ENCODE measurements around the gene TMEM229B. TPM values are rescaled to one million over a fixed set of nuclear protein-coding genes. Genes with fewer than 3 reads are reported as not detected.

Gene TMEM229B
- total and polyA plus RNA-seq, 2 of the 4 experiments (the other 2 are of a cell fraction), result under 0.01 TPM; not detected in 1

GRCh38 chr14:67490196-67490595 lies 1.7 kb upstream of the TMEM229B start:
- Histone ChIP-seq H2BK15ac (ENCODE audit: low read depth, low read length) (no peak overlapping the region), H2AK9ac (replicated peaks; ENCODE audit: low read depth, low read length, poor library complexity) (no peak overlapping the region), H4K20me1 (ENCODE audit: insufficient read depth, low read length) (no peaks in the 10 kb centered on the region), H4K91ac (ENCODE audit: insufficient read depth, low read depth, low read length) (no peak overlapping the region), H3K9me3 (ENCODE audit: control insufficient read depth, insufficient read depth, low read length) (peaks cover 9% of the 10 kb centered on the region), H3K9me1 (ENCODE audit: insufficient read depth, low read length) (no peaks in the 10 kb centered on the region), H2AK5ac (ENCODE audit: low read depth, low read length) (no peak overlapping the region), H3K14ac (replicated peaks; ENCODE audit: low read depth, low read length) (no peak overlapping the region), H4K8ac (ENCODE audit: low read depth in 2 of 2, low read length in 2 of 2) (no peak overlapping the region), H3K56ac (ENCODE audit: extremely low read depth, insufficient read depth, low read length) (no peak overlapping the region), H3K27ac (ENCODE audit: insufficient read depth, low read length) (no peak overlapping the region), H2BK120ac (ENCODE audit: low read depth, low read length) (no peak overlapping the region), H3K4me2 (ENCODE audit: low read depth, low read length) (no peak overlapping the region), H3K4ac (ENCODE audit: low read depth, low read length) (no peak overlapping the region), H4K5ac (ENCODE audit: low read depth, low read length) (no peak overlapping the region), H3K23ac (ENCODE audit: low read depth, low read length) (no peak overlapping the region), H3K36me3 (ENCODE audit: control insufficient read depth, insufficient read depth, low read length) (no peaks in the 10 kb centered on the region), H3K18ac (ENCODE audit: low read depth, low read length) (no peak overlapping the region), H3K4me1 (ENCODE audit: control insufficient read depth, insufficient read depth, low read length) (no peaks in the 10 kb centered on the region), H2BK5ac (ENCODE audit: low read depth, low read length, poor library complexity, severe bottlenecking) (no peak overlapping the region), H2AFZ (replicated peaks; ENCODE audit: low read length, poor library complexity) (no peak overlapping the region), H3K9ac (ENCODE audit: low read depth, low read length) (no peak overlapping the region), H3K79me1 (ENCODE audit: low read depth in 1 of 2, low read length in 2 of 2) (no peaks in the 10 kb centered on the region), H3K27me3 (ENCODE audit: control insufficient read depth, insufficient read depth, low read length) (peaks cover 22% of the 10 kb centered on the region; the same call in 1 of the 2 replicates), H3K4me3 (ENCODE audit: insufficient read depth, low read depth, low read length) (no peak overlapping the region), H2BK20ac (ENCODE audit: low read depth, low read length) (no peak overlapping the region)
- TF ChIP-seq MAFK (IDR thresholded peaks at IDR 0.05; ENCODE audit: low read depth, low read length) (no peak), RCOR1 (IDR thresholded peaks at IDR 0.05; ENCODE audit: insufficient replicate concordance, low read length) (no peak), MXI1 (IDR thresholded peaks at IDR 0.05; ENCODE audit: borderline replicate concordance, low read depth, low read length) (no peak), USF2 (IDR thresholded peaks at IDR 0.05; ENCODE audit: low read depth, low read length) (no peak), SMC3 (IDR thresholded peaks at IDR 0.05; ENCODE audit: low read depth, low read length) (no peak), BHLHE40 (IDR thresholded peaks at IDR 0.05; ENCODE audit: low read depth, low read length) (no peak), POLR2A (IDR thresholded peaks at IDR 0.05; ENCODE audit: low read depth, low read length) (no peak), NFE2L2 (IDR thresholded peaks at IDR 0.05; ENCODE audit: low read depth, low read length) (no peak), MAZ (IDR thresholded peaks at IDR 0.05; ENCODE audit: borderline replicate concordance, low read depth, low read length) (no peak), CEBPB (IDR thresholded peaks at IDR 0.05; ENCODE audit: low read depth, low read length) (no peak), CHD1 (IDR thresholded peaks at IDR 0.05; ENCODE audit: low read depth, low read length) (no peak), FOS (IDR thresholded peaks at IDR 0.05; ENCODE audit: low read depth, low read length) (no peak)
- TF ChIP-seq, protein P1, sequence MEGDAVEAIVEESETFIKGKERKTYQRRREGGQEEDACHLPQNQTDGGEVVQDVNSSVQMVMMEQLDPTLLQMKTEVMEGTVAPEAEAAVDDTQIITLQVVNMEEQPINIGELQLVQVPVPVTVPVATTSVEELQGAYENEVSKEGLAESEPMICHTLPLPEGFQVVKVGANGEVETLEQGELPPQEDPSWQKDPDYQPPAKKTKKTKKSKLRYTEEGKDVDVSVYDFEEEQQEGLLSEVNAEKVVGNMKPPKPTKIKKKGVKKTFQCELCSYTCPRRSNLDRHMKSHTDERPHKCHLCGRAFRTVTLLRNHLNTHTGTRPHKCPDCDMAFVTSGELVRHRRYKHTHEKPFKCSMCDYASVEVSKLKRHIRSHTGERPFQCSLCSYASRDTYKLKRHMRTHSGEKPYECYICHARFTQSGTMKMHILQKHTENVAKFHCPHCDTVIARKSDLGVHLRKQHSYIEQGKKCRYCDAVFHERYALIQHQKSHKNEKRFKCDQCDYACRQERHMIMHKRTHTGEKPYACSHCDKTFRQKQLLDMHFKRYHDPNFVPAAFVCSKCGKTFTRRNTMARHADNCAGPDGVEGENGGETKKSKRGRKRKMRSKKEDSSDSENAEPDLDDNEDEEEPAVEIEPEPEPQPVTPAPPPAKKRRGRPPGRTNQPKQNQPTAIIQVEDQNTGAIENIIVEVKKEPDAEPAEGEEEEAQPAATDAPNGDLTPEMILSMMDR (conservative IDR thresholded peaks at IDR 0.05; ENCODE audit: low read depth, low read length), result no peak
- DNase-seq, result no peak
- ATAC-seq (ENCODE audit: low read depth), result no peak
- ChIA-PET POLR2A (ENCODE audit: unreplicated experiment) (no interaction called here), CTCF (no interaction called here)
- dilution Hi-C loops (cut with HindIII; ENCODE audit: low sequenced_read_pairs, unreplicated experiment) (no loop called here), intact Hi-C loops (cut with micrococcal nuclease) (no loop called here), in situ Hi-C loops (cut with MboI; ENCODE audit: low sequenced_read_pairs) (no loop called here)
- BruUV-seq (replicated peaks), result no TSS peak
- 79% methylated on average over 3 of the region's 4 CpGs; no CpG with 5 or more reads in 1 of the 2 experiments for WGBS, 2 experiments (ENCODE audit: extremely low coverage in 2 of 2, insufficient read length in 1 of 2)
